Measurements from ENCODE around the gene TTC21A. TPM values are rescaled to one million over a fixed set of nuclear protein-coding genes. Genes with fewer than 3 reads are reported as not detected.
A peak's percentile ranks its signal among the peaks of the same experiment; 100 is the strongest.

Gene TTC21A
- total and polyA plus RNA-seq, 4 donors = 6.1 to 30.4 (median 11.7) TPM

DNA sequence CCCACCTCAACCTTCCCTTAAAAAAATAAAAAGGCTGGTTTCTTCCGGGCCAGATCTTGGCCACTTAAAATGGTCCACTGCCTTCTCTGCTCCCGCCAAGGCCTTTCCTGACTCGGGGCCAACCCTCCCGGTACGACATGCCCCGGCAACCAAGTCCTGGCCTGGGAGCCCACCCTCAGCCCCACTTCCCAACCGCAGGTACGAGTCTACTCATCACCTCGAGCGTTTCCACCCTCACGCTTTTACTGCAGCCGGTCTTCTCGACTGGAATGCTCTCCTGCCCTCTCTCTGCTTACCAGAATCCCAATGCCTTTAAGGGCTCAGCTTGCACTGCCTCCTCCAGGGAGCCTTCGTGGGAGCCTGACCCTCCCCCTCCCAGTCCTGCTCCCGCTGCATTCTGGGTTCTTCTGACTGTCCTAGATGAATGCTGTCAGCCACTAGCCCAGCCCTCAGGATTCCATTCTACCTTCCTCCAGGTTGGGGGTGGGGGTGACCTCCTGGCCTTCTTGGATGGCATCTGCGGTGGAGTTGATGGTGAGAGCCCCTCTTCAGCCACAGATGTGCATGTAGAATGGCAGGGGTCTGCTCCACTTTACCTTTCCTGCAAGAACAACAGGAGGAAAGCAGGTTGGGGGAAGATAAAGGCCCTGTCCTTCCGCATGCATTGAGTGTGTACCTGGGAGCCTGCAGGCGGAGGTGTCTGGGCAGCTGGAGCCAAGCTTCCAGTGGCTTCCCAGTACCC is 47.0 kb downstream of the TTC21A start:
- Histone ChIP-seq H3K4me1 (ENCODE audit: control insufficient read depth in 5 of 5, insufficient read depth in 5 of 5, low read length in 5 of 5) (peaks cover 0 to 43% (median 15%) of the 10 kb centered on the region in 5 donors), H3K27me3 (ENCODE audit: control insufficient read depth in 3 of 3, insufficient read depth in 3 of 3, low read length in 2 of 3) (no peaks in the 10 kb centered on the region), H3K27ac (ENCODE audit: low read depth in 1 of 2, low read length in 1 of 2) (peak overlapping the region; percentile 72 to 93), H3K9me3 (ENCODE audit: control insufficient read depth in 4 of 4, insufficient read depth in 3 of 4, low read length in 3 of 4) (no peaks in the 10 kb centered on the region), H3K4me3 (no peak overlapping the region), H3K9ac (ENCODE audit: insufficient read depth in 1 of 2, low read length in 2 of 2) (no peak overlapping the region), H3K36me3 (ENCODE audit: control insufficient read depth in 4 of 4, insufficient read depth in 4 of 4, low read length in 4 of 4) (no peaks in the 10 kb centered on the region)
- no peak for ATAC-seq (ENCODE audit: insufficient read depth, low FRiP score)
- DNase-seq = peak in 1 of 3 donors; percentile 34
- 57 to 70% methylated on average over 18 of the region's 18 CpGs for WGBS, 2 donors
- no peak for TF ChIP-seq CTCF (IDR thresholded peaks at IDR 0.05; ENCODE audit: control extremely low read depth, extremely low read depth)

GRCh38 chr3:39156421-39156820 is 48.9 kb downstream of the TTC21A start:
- TF ChIP-seq CTCF (IDR thresholded peaks at IDR 0.05; ENCODE audit: control extremely low read depth, extremely low read depth) = no peak
- Histone ChIP-seq H3K27ac (ENCODE audit: low read depth in 1 of 2, low read length in 1 of 2) (no peak overlapping the region), H3K36me3 (ENCODE audit: control insufficient read depth in 4 of 4, insufficient read depth in 4 of 4, low read length in 4 of 4) (no peaks in the 10 kb centered on the region), H3K9ac (ENCODE audit: insufficient read depth in 1 of 2, low read length in 2 of 2) (no peak overlapping the region), H3K4me1 (ENCODE audit: control insufficient read depth in 5 of 5, insufficient read depth in 5 of 5, low read length in 5 of 5) (peaks cover 0 to 24% (median 7%) of the 10 kb centered on the region in 5 donors), H3K27me3 (ENCODE audit: control insufficient read depth in 3 of 3, insufficient read depth in 3 of 3, low read length in 2 of 3) (no peaks in the 10 kb centered on the region), H3K9me3 (ENCODE audit: control insufficient read depth in 4 of 4, insufficient read depth in 3 of 4, low read length in 3 of 4) (no peaks in the 10 kb centered on the region), H3K4me3 (no peak overlapping the region)
- DNase-seq (no peak), ATAC-seq (ENCODE audit: insufficient read depth, low FRiP score) (no peak)
- WGBS, 2 donors = 87% methylated on average over 4 of the region's 4 CpGs

DNA sequence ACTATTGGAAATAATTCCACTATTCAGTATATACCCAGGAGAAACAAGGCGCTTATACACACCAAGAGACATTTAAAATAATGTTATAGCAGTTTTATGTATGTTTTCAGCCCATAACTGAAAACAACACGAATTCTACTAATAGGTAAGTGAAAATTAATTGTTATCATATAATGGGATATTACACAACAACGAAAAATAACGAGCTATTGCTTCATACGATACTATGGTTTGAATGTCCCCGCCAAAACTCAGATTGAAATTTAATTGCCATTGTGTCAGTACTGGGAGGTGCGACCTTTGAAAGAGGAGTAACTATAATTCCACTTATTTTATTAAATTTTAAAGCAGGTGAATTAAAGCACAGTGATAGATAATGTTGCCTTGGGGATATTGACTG is 49.9 kb downstream of the TTC21A start:
- WGBS, 2 donors = 71 to 88% methylated on average over 7 of the region's 7 CpGs
- ATAC-seq (ENCODE audit: insufficient read depth, low FRiP score) = no peak
- H3K9ac ChIP-seq (ENCODE audit: insufficient read depth in 1 of 2, low read length in 2 of 2) = no peak overlapping the region
- peaks cover 0 to 14% (median 3%) of the 10 kb centered on the region in 5 donors for H3K4me1 ChIP-seq (ENCODE audit: control insufficient read depth in 5 of 5, insufficient read depth in 5 of 5, low read length in 5 of 5)
- no peaks in the 10 kb centered on the region for H3K36me3 ChIP-seq (ENCODE audit: control insufficient read depth in 4 of 4, insufficient read depth in 4 of 4, low read length in 4 of 4)
- no peak for DNase-seq
- H3K4me3 ChIP-seq = no peak overlapping the region
- no peaks in the 10 kb centered on the region for H3K9me3 ChIP-seq (ENCODE audit: control insufficient read depth in 4 of 4, insufficient read depth in 3 of 4, low read length in 3 of 4)
- H3K27ac ChIP-seq (ENCODE audit: low read depth in 1 of 2, low read length in 1 of 2) = no peak overlapping the region
- no peaks in the 10 kb centered on the region for H3K27me3 ChIP-seq (ENCODE audit: control insufficient read depth in 3 of 3, insufficient read depth in 3 of 3, low read length in 2 of 3)
- TF ChIP-seq CTCF (IDR thresholded peaks at IDR 0.05; ENCODE audit: control extremely low read depth, extremely low read depth) = no peak

Measured in lung (tissue), 12 donors.